ENCODE results near the gene CARNS1. TPM values are rescaled to one million over a fixed set of nuclear protein-coding genes. Genes with fewer than 3 reads are reported as not detected.

CARNS1 gene
- total RNA-seq, 1 experiment from 2014 or later = 0.07 TPM

- Mint-ChIP-seq H3K4me3 (ENCODE audit: unreplicated experiment) (no peak overlapping the region), H3K9me3 (ENCODE audit: unreplicated experiment) (no peaks in the 10 kb centered on the region), H3K4me1 (ENCODE audit: insufficient read depth, unreplicated experiment) (no peaks in the 10 kb centered on the region), H3K27ac (ENCODE audit: low read depth, unreplicated experiment) (no peak overlapping the region), H3K27me3 (ENCODE audit: insufficient read depth, unreplicated experiment) (no peaks in the 10 kb centered on the region), H3K36me3 (ENCODE audit: insufficient read depth, unreplicated experiment) (peaks cover 55% of the 10 kb centered on the region)
- intact Hi-C loops (cut with micrococcal nuclease) = no loop called here
- TF ChIP-seq CTCF (IDR thresholded peaks at IDR 0.05; ENCODE audit: unreplicated experiment) = no peak
- no peak for DNase-seq (ENCODE audit: unreplicated experiment)
- ChIA-PET CTCF (interaction anchor here (0.6 kb wide), 1 partner anchor 30 kb away, joined by 3 read pairs; no protein-coding TSS in a partner anchor), POLR2A (interaction anchor here (1.7 kb wide), 1 partner anchor 30 kb away, joined by 4 read pairs; the partner anchor contains the start of gene PPP1CA)
- no TSS peak for BruUV-seq (replicated peaks)
These were observed 16.1 kb downstream of the CARNS1 start for GRCh38 chr11:67431346-67432249.

GRCh38 chr11:67432655-67433349, 17.3 kb downstream of the CARNS1 start:
- peaks cover 62% of the 10 kb centered on the region for H3K36me3 Mint-ChIP-seq (ENCODE audit: insufficient read depth, unreplicated experiment)
- CTCF ChIA-PET = no interaction called here
- POLR2A ChIA-PET = interaction anchor here (0.6 to 1.7 kb wide), 3 partner anchors 12 to 32 kb away, joined by 3 to 4 read pairs (median 3); partner anchors contain the start of gene PPP1CA
- TF ChIP-seq CTCF (IDR thresholded peaks at IDR 0.05; ENCODE audit: unreplicated experiment) = no peak
- H3K9me3 Mint-ChIP-seq (ENCODE audit: unreplicated experiment) = no peaks in the 10 kb centered on the region
- no TSS peak for BruUV-seq (replicated peaks)
- no peak for DNase-seq (ENCODE audit: unreplicated experiment)
- no peaks in the 10 kb centered on the region for H3K27me3 Mint-ChIP-seq (ENCODE audit: insufficient read depth, unreplicated experiment)
- intact Hi-C loops (cut with micrococcal nuclease) = no loop called here
- no peak overlapping the region for H3K4me3 Mint-ChIP-seq (ENCODE audit: unreplicated experiment)
- H3K27ac Mint-ChIP-seq (ENCODE audit: low read depth, unreplicated experiment) = no peak overlapping the region
- no peaks in the 10 kb centered on the region for H3K4me1 Mint-ChIP-seq (ENCODE audit: insufficient read depth, unreplicated experiment)

- Mint-ChIP-seq H3K27me3 (ENCODE audit: insufficient read depth, unreplicated experiment) (no peaks in the 10 kb centered on the region), H3K4me3 (ENCODE audit: unreplicated experiment) (no peak overlapping the region), H3K4me1 (ENCODE audit: insufficient read depth, unreplicated experiment) (no peaks in the 10 kb centered on the region), H3K9me3 (ENCODE audit: unreplicated experiment) (no peaks in the 10 kb centered on the region), H3K36me3 (ENCODE audit: insufficient read depth, unreplicated experiment) (peaks cover 59% of the 10 kb centered on the region), H3K27ac (ENCODE audit: low read depth, unreplicated experiment) (no peak overlapping the region)
- no TSS peak for BruUV-seq (replicated peaks)
- ChIA-PET CTCF (no interaction called here), POLR2A (interaction anchor here (0.6 to 1.7 kb wide), 3 partner anchors 13 to 33 kb away, joined by 3 to 4 read pairs (median 3); partner anchors contain the start of gene PPP1CA)
- no peak for DNase-seq (ENCODE audit: unreplicated experiment)
- intact Hi-C loops (cut with micrococcal nuclease) = no loop called here
- TF ChIP-seq CTCF (IDR thresholded peaks at IDR 0.05; ENCODE audit: unreplicated experiment) = no peak
These were observed 18.3 kb downstream of the CARNS1 start for GRCh38 chr11:67433536-67434394.

Measured in MCF 10A (cell line).